ENCODE measurements around the gene CD6.

CD6 gene

DNA sequence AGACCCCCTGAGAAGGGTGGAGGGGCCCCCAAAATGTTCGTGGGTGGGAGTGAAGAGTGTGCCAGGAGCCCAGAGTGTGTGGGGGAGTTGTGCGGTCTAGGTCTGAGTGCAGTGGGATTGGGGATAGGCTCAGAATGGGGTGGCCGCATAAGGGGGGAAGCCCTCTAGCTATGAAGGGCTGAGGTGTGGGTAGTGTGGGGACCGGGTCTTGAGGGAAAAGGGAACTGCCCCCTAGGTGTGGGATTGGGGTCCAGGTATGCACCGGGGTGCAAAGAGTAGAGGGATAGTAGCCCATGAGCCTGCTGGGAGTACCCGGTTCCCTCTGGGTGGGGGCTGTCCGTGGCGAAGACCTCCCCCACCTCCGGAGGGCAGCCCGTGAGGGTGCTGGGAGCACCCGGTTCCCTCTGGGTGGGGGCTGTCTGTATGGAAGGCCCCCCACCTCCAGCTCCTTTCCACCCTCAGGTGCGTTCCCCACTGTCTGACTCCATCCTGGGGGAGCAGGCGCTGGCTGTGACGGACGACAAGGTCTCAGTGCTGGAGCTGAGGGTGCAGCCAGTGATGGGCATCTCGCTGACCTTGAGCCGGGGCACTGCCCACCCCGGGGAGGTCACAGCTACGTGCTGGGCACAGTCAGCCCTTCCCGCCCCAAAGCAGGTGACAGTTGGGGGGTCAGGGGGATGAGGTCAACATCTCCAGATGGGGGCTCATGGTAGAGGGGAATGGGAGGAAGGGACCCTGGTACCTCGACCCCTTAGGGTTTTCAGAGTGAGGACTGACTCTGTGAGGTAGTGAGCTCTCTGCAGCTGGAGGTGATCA is 36.5 kb upstream of the CD6 start:
- no peak for DNase-seq (ENCODE audit: low spot score)

DNA sequence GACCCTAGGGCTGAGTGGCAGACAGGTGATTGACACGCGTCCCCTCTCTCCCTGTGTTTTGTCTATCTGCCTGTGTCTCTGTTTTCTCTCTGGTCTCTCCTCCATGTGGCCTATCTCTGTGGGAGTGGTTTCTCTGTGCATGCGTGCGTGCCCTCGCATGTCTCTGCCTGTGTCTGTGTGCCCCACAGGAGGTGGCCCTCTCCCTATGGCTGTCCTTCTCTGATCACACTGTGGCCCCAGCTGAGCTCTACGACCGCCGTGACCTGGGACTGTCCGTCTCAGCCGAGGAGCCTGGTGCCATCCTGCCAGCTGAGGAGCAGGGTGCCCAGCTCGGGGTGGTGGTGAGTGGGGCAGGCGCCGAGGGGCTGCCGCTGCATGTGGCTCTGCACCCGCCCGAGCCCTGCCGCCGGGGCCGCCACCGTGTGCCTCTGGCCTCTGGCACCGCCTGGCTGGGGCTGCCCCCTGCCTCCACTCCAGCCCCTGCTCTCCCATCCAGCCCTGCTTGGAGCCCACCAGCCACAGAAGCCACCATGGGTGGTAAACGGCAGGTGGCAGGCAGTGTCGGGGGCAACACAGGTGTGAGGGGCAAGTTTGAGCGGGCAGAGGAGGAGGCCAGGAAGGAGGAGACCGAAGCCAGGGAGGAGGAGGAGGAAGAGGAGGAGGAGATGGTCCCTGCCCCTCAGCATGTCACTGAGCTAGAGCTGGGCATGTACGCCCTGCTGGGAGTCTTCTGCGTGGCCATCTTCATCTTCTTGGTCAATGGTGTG is 35.6 kb upstream of the CD6 start:
- DNase-seq (ENCODE audit: low spot score) = no peak

DNA sequence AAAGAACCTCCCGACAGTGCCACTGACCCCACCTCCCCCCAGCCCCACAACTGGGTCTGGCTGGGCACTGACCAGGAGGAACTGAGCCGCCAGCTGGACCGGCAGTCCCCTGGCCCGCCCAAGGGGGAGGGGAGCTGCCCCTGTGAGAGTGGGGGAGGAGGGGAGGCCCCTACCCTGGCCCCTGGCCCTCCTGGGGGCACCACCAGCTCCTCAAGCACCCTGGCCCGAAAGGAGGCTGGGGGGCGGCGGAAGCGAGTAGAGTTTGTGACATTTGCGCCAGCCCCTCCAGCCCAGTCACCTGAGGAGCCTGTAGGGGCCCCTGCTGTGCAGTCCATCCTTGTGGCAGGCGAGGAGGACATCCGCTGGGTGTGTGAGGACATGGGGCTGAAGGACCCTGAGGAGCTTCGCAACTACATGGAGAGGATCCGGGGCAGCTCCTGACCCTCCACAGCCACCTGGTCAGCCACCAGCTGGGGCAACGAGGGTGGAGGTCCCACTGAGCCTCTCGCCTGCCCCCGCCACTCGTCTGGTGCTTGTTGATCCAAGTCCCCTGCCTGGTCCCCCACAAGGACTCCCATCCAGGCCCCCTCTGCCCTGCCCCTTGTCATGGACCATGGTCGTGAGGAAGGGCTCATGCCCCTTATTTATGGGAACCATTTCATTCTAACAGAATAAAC is 34.9 kb upstream of the CD6 start:
- DNase-seq (ENCODE audit: low spot score) = no peak

- DNase-seq (ENCODE audit: low spot score) = no peak
These were observed 34.3 kb upstream of the CD6 start for GRCh38 chr11:60937144-60937527.

GRCh38 chr11:60937811-60938210 is 33.7 kb upstream of the CD6 start:
- DNase-seq (ENCODE audit: low spot score) = no peak

- no peak for DNase-seq (ENCODE audit: low spot score)
These were observed 33.0 kb upstream of the CD6 start for GRCh38 chr11:60938500-60938899.

DNA sequence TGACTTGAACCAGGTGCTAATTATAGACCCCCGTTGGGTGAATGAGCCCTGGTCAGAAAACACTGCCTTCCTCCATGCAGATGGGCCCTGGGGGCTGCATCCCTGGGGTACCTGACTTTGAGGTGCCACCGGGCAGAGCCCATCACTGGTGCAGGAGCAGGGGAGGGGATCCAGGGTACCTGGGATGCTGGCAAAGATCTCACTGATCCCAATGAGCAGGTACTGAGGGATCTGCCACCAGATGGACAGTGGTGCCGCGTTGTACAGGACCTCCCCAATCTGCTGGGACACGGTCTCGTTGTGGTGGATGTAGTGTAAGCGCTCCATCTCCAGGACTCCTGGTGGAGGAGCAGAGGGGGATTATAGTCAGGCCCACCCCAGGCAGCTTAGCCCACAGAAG is 32.2 kb upstream of the CD6 start:
- DNase-seq (ENCODE audit: low spot score) = no peak

DNA sequence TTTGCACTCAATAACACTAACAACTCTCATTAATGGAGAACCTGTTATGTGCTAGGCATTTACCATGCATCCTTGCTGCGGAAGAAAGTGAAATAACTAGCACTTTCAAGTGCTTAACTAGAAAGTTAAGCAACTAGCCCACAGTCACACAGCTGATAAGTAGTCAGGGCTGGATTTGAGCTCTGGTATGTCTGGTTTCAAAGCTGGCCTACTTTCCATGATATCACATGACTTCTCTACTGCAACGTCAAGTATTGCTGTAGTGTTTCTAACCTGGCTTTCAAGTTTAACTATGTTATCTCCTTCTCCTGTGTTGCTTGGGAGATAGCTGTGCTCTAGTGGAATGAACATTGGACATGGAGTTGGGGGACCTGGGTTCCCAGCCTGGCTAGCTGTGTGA is 31.6 kb upstream of the CD6 start:
- DNase-seq (ENCODE audit: low spot score) = peak; percentile 13

- DNase-seq (ENCODE audit: low spot score) = no peak
These were observed 29.9 kb upstream of the CD6 start for GRCh38 chr11:60941371-60942119.

- DNase-seq (ENCODE audit: low spot score) = no peak
These were observed 29.3 kb upstream of the CD6 start for GRCh38 chr11:60942219-60942618.

DNA sequence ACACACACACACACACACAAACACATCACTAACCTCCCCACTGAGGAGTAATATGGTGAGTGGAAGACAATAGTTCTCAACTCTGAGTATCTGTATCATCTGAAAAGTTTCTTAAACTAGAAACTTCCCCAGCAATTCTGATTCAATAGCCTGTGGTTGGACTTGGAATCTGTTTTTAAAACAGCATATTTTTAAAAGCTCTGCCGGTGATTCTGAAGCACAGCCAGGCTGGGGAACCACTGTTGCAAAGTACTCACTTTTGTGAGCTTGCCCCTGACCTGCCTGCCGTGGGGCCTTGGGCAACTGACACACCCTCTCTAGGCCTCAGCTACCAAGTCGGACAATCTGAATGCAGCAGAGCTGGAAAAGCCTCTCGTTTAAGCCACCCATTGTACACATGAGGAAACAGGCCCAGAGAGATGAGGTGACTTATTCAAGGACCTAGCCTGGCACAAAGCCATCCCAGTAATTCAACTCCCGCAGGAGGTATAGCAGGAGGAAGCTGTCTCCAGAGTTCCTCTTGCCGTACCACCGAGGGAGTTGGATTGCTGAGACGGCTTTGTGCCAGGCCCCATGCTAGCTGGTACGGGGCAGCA is 28.4 kb upstream of the CD6 start:
- no peak for DNase-seq (ENCODE audit: low spot score)

DNA sequence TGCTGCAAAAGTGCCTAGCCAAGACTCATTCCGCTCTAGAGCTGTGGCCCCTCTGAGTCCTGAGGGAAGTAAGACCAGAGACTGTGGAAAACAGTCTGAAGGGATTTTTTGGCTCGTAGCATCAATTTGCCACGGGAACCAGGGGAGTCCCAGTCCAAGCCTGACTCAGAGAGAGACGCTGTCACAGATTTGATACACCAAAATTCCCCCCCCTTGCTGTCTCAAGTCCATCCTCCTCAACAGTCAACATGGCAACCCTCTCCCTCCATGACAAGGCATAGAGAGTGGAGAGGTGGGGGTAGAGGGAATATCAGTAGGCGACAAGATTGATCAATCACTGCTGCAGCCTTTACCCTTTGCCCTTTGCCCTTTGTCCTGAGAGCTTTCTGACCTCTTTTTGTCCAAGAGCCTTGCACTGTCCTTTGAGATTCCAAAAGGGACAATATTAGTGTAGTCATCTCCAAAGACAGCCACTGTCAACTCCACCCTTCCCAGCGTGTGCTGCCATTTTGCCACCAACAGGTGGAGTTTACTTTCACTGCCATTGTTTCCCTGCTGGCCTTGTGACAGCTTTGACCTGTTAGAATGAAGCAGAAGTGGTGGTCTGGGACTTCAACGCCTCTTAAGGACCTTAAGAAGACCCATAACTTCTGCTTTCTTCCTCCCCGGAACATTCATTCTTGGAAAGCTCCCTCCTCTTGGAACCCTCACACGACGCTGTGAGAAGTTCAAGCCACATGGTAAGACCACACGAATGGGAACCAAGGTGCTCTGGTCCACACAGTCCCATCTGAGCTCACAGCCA is 26.8 kb upstream of the CD6 start:
- no peak for DNase-seq (ENCODE audit: low spot score)

GRCh38 chr11:60945295-60945667 is 26.2 kb upstream of the CD6 start:
- DNase-seq (ENCODE audit: low spot score) = no peak

DNA sequence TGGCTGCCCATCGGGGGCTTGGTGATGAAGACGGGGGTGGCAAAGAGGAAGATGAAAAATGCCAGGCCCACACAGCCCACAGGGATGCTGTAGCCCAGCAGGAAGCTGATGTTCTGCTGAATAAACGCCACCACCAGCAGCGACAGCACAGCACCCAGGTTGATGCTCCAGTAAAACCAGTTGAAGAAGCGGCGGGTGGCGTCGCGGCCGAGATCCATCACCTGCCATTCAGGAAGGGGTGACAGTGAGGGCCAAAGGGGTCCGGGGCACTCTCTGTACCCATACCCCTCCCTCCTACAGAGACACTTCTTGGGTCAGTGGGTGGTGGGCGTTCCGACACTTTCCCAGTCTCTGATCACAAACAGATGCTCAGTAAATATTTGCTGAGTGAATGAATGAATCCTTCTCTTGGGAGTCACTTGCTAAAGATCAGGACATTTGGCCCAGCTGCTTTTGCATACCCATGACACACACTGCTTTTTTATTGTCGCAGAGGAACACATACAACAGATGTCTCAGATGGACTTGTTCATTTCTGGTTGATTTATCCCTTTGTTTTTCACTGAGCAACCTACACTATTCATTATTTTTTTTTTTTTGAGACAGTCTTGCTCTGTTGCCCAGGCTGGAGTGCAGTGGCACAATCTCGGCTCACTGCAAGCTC is 24.7 kb upstream of the CD6 start:
- no peak for DNase-seq (ENCODE audit: low spot score)

GRCh38 chr11:60947700-60948099 is 23.8 kb upstream of the CD6 start:
- no peak for DNase-seq (ENCODE audit: low spot score)

GRCh38 chr11:60948250-60948649 is 23.2 kb upstream of the CD6 start:
- no peak for DNase-seq (ENCODE audit: low spot score)

GRCh38 chr11:60950024-60950423 is 21.5 kb upstream of the CD6 start:
- no peak for DNase-seq (ENCODE audit: low spot score)

GRCh38 chr11:60950933-60951605 is 20.4 kb upstream of the CD6 start:
- no peak for DNase-seq (ENCODE audit: low spot score)

DNA sequence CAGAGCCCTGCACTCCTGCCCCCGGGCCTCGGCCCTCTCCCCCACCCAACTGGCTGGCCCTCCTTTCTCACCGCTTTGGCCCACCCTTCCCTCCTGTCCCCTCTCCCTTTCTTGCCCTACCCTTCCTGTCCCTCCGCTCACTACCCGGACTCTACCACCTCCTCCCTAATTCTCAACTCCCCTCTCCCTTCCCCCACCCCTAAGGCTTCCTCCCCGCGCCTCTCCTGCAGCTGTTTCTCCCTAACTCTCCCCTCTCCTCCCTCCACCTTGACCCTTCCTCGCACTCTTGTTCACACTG is 19.9 kb upstream of the CD6 start:
- no peak for DNase-seq (ENCODE audit: low spot score)

All from SW480 (cell line).